Peyer's patch (tissue), 4 donors: ENCODE measurements around the gene TTC4.

Experiments
- CTCF ChIP-seq, 6 experiments: fragments of 450-650 bp in 4 of 6; fragments of 200-600 bp in 2 of 6; sonication (generic) in 1 of 6; IDR thresholded peaks; one replicate each; pipeline ENCODE4 v1.5.1; 2017 to 2019; ENCODE audit warnings: antibody characterized with exemption in 6 of 6, mild to moderate bottlenecking in 3 of 6, moderate library complexity in 1 of 6
- POLR2A ChIP-seq, 2 donors: fragments of 450-650 bp; IDR thresholded peaks; one replicate each; pipeline ENCODE4 v1.5.1; 2017; ENCODE audit warnings: antibody characterized with exemption in 2 of 2, mild to moderate bottlenecking in 2 of 2, moderate library complexity in 2 of 2

- TF ChIP-seq CTCF (IDR thresholded peaks at IDR 0.05) = no peak
- no peak for TF ChIP-seq POLR2A (IDR thresholded peaks at IDR 0.05)
Observed at GRCh38 chr1:54742282-54742681, 26.6 kb downstream of the TTC4 start.
